Measurements from ENCODE around the gene CHST4. TPM values are rescaled to one million over a fixed set of nuclear protein-coding genes. Genes with fewer than 3 reads are reported as not detected.

CHST4 gene
- total and polyA plus RNA-seq, 2 of the 4 experiments (the other 2 are of a cell fraction), result not detected

GRCh38 chr16:71480956-71481355 is 45.3 kb upstream of the CHST4 start:
- Histone ChIP-seq H3K4me2 (ENCODE audit: low read depth, low read length) (no peak overlapping the region), H3K4ac (ENCODE audit: low read depth, low read length) (no peak overlapping the region), H3K4me1 (ENCODE audit: control insufficient read depth, insufficient read depth, low read length) (no peaks in the 10 kb centered on the region), H2AK5ac (ENCODE audit: low read depth, low read length) (no peak overlapping the region), H2AFZ (replicated peaks; ENCODE audit: low read length, poor library complexity) (no peak overlapping the region), H3K18ac (ENCODE audit: low read depth, low read length) (no peak overlapping the region), H3K23ac (ENCODE audit: low read depth, low read length) (no peak overlapping the region), H4K20me1 (ENCODE audit: insufficient read depth, low read length) (no peaks in the 10 kb centered on the region), H2BK15ac (ENCODE audit: low read depth, low read length) (no peak overlapping the region), H3K4me3 (ENCODE audit: insufficient read depth, low read depth, low read length) (no peak overlapping the region), H3K9ac (ENCODE audit: low read depth, low read length) (no peak overlapping the region), H3K14ac (replicated peaks; ENCODE audit: low read depth, low read length) (no peak overlapping the region), H3K56ac (ENCODE audit: extremely low read depth, insufficient read depth, low read length) (no peak overlapping the region), H4K91ac (ENCODE audit: insufficient read depth, low read depth, low read length) (no peak overlapping the region), H4K5ac (ENCODE audit: low read depth, low read length) (no peak overlapping the region), H2BK20ac (ENCODE audit: low read depth, low read length) (no peak overlapping the region), H3K79me1 (ENCODE audit: low read depth in 1 of 2, low read length in 2 of 2) (peaks cover 6 to 7% of the 10 kb centered on the region in 2 experiments; a peak in 3 of 4 replicates), H2BK120ac (ENCODE audit: low read depth, low read length) (no peak overlapping the region), H4K8ac (ENCODE audit: low read depth in 2 of 2, low read length in 2 of 2) (no peak overlapping the region), H2BK5ac (ENCODE audit: low read depth, low read length, poor library complexity, severe bottlenecking) (no peak overlapping the region), H3K9me3 (ENCODE audit: control insufficient read depth, insufficient read depth, low read length) (peaks cover under 1% of the 10 kb centered on the region), H3K9me1 (ENCODE audit: insufficient read depth, low read length) (0 out of 2 replicates have a peak, but pooled peaks cover 2% of the 10 kb centered on the region), H3K27me3 (ENCODE audit: control insufficient read depth, insufficient read depth, low read length) (no peaks in the 10 kb centered on the region), H2AK9ac (replicated peaks; ENCODE audit: low read depth, low read length, poor library complexity) (no peak overlapping the region), H3K27ac (ENCODE audit: insufficient read depth, low read length) (no peak overlapping the region), H3K36me3 (ENCODE audit: control insufficient read depth, insufficient read depth, low read length) (peaks cover 15% of the 10 kb centered on the region)
- POLR2A ChIA-PET (ENCODE audit: unreplicated experiment), result no interaction called here
- no peak for ATAC-seq (ENCODE audit: low read depth)
- intact Hi-C loops (cut with micrococcal nuclease), result no loop called here
- no peak for DNase-seq
- TF ChIP-seq ELK1 (IDR thresholded peaks at IDR 0.05; ENCODE audit: borderline replicate concordance, low read depth, low read length), result no peak
- no peak for TF ChIP-seq RCOR1 (IDR thresholded peaks at IDR 0.05; ENCODE audit: insufficient replicate concordance, low read length)
- TF ChIP-seq USF2 (IDR thresholded peaks at IDR 0.05; ENCODE audit: low read depth, low read length), result no peak
- TF ChIP-seq NFE2L2 (IDR thresholded peaks at IDR 0.05; ENCODE audit: low read depth, low read length), result no peak
- no peak for TF ChIP-seq MXI1 (IDR thresholded peaks at IDR 0.05; ENCODE audit: borderline replicate concordance, low read depth, low read length)
- TF ChIP-seq BHLHE40 (IDR thresholded peaks at IDR 0.05; ENCODE audit: low read depth, low read length), result no peak
- TF ChIP-seq RAD21 (IDR thresholded peaks at IDR 0.05; ENCODE audit: low read length), result no peak
- no peak for TF ChIP-seq POLR2A (IDR thresholded peaks at IDR 0.05; ENCODE audit: low read depth, low read length)
- no peak for TF ChIP-seq FOS (IDR thresholded peaks at IDR 0.05; ENCODE audit: low read depth, low read length)
- TF ChIP-seq CEBPB (IDR thresholded peaks at IDR 0.05; ENCODE audit: low read depth, low read length), result no peak
- CTCF ChIA-PET, result no interaction called here
- WGBS, 2 experiments (ENCODE audit: extremely low coverage in 2 of 2, insufficient read length in 1 of 2), result no CpG with 5 or more reads among the region's 2 CpGs
- in situ Hi-C loops (cut with MboI; ENCODE audit: low sequenced_read_pairs), result loop anchor here (25.0 kb wide), 1 partner anchor 694 kb away; no protein-coding TSS in a partner anchor
- no TSS peak for BruUV-seq (replicated peaks)
- dilution Hi-C loops (cut with HindIII; ENCODE audit: low sequenced_read_pairs, unreplicated experiment), result no loop called here

Data from IMR-90 (cell line).